Measurements from ENCODE around the gene FAM98A. TPM values are rescaled to one million over a fixed set of nuclear protein-coding genes. Genes with fewer than 3 reads are reported as not detected.

The FAM98A gene
- 55.0 to 139 TPM (median 67.9 TPM) in 5 replicates for total RNA-seq (2022; extraction: Qiagen RNA extraction)

DNA sequence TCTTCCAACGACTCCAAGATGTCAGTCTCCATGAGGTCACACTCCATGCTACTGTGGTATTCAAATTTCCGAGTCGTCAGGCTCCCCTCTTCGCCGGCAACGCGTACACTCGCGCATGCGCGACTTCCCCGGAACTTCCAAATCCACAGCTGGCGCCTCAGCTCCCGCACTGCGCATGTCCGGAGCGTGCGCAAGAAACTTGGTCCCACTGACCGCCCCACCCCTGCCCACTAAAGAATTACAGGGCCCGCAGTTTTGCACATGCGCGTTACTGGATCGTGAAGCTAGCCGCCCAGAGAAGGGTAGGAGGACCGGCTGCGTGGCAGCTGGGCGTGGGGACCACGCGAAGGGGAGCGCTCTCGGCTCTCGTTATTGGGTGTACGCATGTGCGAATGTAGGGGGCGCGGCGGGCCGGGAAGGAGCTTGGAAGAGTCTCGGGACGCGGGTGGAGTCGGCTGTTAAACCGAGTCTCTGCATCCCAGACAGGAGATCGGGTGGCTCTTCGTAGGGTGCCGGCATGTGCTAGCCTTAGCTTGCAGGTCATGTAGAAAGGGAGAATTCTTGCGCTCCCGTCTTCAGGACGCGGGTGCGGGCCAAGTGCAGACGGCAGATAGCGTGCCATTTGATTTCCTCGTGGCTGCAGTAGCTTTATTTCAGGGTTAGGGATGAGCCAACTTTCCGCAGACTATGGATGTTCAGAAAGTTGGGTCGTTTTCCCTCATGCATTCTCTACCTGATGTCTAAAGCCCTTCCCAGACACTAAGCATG, at the start of gene FAM98A:
FAM98A (minus strand) TSS at position 125 of the 768 bp plus-strand sequence; CDS start at position 47, 78 bp downstream.

Other genes starting within 250 kb of the FAM98A start
- 0.58 to 0.98 TPM (median 0.72 TPM) in 5 replicates for gene RASGRP3, start 122.7 kb downstream of the FAM98A start, total RNA-seq (2022; extraction: Qiagen RNA extraction)